HG03442 (cell line): ENCODE results near the gene HDAC4.

Experiments
- ATAC-seq: cut with Tn5 transposase; IDR thresholded peaks from one replicate; pipeline ENCODE4 v1.9.1; 2021; ENCODE audit warnings: mild to moderate bottlenecking, moderate library complexity; ENCODE audit not compliant: unreplicated experiment

The HDAC4 gene

DNA sequence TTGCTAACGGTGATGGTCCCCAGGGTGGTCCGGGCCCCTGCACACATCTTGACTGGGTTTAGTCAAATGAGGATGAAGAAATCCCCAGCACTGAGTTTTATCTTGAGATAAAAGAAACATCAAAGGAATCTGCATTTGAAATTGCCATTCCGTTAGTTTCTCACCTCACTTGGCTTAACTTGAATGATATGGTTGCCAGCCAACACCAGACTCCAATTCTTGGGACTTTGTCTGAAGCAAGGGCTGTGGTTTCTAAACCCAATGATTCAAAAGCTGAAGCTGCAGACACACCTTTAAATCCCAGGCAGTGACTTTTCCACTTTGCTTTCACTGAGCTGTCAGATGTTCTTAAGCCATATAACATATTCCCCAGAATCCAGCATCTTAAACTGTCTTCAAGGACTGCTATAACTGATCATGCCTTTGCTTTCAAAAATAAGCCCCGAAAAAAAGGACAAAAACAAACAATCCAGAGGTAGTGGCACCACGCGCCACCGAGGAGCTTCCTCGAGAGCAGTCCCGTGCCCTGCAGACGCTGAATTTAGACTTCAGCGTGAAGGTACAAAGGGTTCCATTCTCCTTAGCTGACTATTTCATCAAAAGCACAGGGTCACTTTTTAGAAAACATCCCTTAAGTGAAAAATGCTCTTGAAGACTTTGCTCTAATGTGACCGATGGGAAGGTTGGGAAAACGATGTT lies 189.3 kb downstream of the HDAC4 start:
- no peak for ATAC-seq

DNA sequence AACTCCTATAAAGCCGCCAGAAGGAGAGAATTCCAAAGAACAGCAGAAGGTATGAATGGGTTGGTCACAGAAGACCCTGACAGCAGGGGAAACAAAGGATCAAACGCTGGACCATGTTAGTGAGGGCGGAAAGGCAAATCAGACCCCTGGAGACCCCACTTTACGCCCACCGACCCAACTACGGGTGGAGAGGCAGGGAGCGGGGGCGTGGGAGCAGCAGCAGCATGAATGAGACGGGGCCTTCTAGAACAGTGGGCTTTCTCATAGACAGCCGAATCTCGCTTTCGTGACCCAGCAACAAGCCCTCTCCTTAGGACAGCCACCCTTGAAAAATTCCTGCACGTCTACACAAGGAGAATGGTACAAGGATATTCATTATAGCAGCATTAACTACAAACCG lies 191.0 kb downstream of the HDAC4 start:
- no peak for ATAC-seq

DNA sequence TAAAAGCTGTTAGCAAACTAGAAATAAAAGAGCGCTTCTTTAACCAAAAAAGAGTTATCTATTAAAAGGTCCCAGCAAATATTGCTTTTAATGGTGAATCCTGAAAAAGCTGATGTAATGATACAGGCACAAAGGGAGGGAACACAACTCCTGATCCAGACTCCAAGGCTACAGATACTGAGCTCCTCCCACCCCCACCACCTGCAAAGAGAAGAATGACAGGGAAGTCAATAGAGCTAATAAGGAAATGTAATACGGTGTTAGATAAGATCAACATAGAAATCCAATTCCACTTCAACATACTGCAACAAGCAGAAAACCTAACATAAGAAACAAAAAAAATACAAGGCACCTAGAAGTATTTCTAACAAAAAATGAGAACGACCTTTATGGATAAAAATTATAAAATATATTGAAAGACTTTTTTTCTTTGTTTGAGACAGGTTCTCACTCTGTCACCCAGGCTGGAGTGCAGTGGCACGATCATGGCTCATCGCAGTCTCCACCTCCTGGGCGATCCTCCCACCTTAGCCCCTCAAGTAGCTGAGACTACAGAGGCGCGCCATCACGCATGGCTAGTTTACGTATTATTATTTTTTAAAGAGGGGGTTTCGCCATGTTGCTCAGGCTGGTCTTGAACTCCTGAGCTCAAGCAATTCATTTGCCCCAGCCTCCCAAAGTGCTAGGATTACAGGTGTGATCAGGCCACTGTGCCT lies 192.2 kb downstream of the HDAC4 start:
- ATAC-seq, result no peak

DNA sequence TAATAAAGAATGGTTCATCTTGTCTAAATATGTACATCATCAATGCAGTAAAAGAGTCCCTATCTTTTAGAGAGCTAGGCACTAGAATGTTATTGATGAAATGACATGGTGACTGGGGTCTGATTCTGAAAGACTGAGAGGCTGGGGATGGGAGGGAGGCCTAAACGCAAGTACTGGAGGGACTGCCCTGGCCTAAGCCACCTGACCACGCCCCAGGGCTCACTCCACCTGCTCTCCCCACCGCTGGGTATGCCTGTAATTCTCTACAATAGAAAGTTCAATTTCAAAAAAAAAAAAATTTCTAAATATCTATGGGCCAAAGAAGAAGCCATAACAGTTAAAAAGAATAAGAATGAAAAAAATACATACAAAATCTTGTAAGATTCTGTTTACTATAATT lies 194.0 kb downstream of the HDAC4 start:
- ATAC-seq, result no peak

DNA sequence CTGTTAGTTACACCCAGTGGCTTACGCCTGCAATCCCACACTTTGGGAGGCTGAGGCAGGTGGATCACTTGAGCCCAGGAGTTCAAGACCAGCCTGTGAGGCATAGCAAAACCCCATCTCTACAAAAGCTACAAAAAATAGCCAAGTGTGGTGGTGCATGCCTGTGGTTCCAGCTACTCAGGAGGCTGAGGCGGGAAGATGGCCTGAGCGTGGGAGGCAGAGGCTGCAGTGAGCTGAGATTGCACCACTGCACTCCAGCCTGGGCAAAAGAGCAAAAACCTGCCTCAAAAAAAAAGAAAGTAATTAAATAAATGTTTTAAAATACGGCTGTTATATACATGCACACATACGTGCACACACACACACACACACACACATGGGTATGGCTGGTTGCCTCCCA lies 194.8 kb downstream of the HDAC4 start:
- ATAC-seq, result no peak

DNA sequence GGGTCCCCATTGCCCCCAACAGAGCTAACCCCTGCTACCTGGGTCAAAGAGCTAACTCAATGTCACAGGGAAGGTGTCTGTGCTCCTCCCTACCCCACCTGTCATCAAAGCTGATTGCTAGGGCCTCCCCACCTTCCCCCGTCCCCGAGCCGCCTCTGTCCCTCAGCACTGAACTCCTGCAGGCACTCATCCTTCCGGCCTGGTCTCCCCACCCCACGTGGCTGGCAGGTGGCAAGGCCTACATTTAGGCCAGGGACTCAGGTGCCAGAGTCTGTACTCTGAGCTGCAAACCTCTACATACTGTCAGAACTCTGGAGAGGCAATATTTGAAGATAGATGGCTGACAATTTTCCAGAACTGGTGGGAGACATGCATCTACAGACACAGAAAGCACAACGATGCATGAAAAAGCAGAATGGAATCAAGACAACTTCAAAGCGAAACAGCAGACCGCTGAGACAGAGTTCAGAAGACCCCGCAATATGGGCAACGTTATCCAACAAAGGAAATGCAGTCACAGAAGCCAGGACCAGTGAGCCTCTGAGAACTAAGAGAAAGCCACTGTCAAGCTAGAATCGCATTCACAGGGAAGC lies 195.8 kb downstream of the HDAC4 start:
- no peak for ATAC-seq

DNA sequence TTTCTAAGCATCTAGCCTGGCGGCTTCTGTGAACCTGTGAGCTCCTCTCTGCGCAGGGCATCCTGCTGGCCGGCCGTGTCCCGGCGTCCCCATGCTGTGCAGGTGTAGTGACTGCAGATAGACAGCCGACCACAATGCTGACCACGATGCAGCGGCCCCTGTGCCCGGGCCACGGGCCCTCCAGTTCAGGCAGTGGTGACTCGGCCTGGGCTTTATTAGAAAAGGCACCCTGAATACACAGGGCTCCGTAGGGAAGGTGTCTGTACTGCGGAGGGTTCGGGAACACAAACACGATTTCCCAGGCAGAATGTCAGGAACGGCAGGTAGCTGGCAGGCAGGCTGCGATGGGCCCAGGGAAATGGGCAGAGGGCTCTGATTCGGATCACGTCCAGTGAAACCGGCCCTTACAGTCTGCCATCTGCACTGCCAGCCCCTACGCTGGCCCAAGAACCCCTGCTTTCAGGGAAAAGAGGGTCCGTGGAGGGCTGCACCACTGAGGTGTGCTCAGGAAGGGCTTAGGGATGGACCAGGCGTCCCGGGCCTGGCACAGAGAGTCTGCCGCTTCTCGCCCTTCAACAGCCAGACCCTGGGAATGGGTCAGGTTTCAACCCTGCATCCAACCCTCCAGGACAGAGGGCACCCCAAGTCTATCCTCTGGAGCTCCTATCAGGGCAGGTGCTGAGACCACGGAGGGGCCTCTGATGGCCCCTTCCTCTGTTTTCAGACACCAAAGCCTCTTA lies 196.5 kb downstream of the HDAC4 start:
- ATAC-seq, result no peak

DNA sequence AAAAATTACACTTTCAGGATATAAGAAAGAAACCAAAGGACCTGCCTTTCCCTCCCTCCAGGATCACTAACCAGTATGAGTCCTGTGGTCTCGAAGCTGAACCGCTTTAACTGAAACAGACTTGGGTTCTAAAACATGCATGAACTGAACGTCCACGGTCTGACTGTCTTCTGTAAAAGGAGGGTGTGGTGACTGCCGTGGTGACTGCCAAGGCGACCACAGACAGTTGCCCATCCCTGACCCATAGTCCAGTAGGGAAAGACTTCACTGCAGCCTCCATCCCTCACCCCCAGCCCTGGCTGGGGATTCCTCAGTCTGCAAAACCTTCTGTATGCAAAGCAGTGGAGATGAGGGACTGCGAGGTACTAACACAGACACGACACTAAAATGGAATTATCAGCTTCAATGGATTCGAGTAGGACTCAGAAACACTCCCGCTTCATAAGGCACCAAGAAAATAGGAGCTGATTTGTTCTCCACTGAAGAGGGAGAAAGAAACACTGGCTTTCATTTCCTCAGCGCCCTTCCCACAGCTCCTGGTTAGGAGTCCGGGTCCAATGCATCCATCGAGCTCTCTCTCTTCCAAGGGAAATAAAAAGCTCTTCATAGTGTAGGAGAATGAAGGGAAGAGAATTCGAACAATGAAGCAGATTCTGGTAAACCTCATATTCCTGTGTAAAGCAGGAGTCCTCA lies 197.2 kb downstream of the HDAC4 start:
- ATAC-seq, result no peak

DNA sequence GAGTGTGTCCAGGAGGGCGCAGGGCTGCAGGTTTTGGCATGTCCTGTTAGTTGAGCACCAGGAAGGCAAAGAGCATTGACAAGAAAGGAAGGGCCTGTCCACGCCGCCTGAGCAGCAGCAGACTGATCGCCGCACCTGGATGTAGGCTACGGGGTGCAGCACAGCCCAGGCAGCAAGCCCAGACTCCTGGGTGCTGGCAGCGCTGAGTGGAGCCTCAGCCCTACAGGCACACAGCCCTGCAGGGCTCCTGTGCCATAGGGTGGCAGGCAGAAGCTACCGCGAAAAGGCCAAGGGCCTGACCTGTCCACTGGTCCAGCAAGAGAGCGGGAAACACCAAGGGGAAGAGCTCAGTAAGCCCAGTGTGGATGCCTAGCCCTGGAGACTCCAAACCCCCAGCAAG lies 198.0 kb downstream of the HDAC4 start:
- ATAC-seq, result no peak

DNA sequence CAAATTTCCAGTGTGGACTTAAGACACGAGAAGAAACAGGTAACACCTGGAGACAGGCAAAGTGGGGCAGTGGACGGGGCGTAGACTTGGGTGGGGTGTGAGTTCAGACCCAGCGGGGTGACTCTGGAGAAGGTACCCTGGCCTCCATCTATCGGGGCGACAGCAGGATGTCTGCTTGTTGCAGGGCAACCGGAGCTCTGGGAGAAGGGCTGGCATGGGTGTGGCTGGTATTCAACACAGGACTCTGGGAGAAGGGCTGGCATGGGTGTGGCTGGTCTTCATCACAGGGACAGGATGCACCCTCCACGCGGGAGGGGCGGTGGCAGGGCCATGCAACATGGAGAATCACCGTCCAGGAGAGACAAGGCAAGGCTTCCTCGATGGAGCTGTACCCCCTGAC lies 198.5 kb downstream of the HDAC4 start:
- ATAC-seq, result no peak

DNA sequence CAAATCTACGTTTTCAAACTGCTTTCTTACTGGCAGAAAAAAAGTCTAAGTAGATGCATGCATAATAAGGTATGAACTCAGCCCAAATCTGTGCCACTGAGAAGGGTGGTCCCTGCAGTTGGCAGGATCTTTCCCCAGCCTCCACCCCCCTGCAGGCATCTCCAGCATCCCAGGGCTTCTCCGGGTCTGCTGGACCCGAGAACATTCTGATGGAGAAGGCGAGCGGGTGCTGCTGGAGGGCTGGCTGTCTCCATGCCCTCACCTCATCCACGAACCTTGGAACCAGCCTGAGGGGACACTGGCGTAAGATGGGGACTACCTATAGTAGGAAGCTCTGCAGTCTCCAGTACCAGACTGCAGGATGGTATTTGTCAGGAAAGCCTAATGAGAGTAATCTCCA lies 198.9 kb downstream of the HDAC4 start:
- no peak for ATAC-seq

DNA sequence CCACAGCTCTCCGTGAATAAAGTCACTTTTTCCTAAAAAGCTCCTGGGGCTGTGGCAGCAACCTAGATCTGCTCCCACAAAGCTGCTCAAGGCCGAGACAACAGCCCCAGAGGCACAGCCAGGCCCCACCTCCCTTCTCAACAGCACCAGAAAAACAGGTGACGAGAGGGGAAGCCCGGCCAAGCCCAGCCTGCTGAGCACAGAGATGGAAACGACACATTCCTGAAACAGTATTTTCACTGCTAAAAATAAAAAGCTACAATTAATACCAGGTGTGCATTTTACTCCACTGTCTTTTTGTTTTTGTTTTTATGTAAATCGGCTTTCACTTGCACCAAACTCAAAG lies 199.3 kb downstream of the HDAC4 start:
- ATAC-seq, result no peak

DNA sequence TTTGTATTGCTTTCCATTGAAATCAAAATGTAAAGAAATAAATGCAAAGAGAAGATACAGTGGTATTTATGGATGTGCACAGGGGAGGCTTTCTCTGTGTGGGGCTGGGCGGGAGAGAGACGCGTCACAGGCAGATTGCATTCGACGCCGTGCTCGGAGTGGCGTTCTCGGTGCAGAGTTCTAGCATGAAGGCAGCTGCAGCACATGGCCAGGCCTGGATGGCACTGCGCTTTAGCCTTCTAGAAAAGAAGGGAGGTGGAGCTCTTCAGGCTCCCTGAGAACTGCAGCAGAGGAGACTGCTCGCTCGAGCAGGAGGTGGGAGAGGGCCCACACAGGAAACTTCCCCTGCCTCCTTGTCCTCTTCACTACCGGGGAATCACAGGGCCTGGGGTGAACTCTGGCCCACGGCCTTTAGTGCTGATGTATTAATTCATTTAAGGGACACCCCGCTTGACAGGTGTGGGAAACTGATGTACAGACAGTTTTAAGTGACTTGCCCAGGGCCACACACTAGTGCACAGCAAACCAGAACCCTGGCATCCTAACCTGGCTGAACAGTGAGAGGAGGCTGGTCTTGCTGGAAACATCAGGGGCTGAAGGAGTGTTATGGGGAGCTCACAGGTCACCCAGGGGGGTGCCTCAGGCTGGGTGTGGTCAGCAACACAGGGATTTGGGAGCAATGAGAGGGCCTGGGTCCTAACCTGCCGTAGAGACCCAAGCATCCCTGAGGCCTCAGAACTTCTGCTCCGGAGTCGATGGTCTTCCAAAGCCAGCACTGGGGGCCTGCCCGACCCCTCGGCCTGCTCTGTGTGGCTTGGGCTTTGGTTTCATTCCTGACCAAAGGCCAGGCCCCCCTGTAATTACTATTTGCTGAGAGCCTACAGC lies 199.9 kb downstream of the HDAC4 start:
- ATAC-seq, result no peak

DNA sequence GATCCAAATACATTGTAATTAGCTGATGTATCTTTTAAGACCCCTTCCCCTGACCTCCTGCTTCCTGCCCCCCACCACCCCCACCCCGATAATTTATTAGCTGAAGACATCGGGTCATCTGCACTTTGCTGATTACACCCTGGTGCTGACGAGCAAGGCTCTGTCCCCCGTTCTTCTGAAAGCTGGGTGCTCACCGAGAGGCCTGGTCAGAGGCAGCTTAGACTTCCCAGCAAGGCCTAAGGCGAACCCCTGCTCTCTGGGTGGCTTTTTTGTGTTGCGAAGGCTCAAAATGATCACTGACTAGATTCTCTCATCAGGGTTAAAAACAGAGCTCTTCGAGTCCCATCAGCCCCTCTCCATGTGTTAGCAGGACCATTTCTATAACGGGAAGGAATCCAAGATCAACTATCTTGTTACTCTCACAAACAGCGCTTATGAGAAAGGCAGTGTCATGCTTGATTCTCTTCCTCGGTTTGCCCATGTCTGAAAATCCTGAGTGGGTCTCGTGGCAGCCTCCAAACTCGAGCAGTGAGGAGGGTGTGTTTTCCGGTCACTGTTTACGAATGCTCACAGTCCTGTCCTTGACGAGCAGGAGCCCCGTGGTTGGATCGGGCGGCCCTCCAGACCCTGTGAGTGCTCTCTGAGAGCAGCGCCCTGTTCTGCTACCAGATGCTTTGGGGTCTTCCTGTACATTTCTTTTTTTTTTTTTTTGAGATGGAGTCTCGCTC lies 201.6 kb downstream of the HDAC4 start:
- no peak for ATAC-seq

DNA sequence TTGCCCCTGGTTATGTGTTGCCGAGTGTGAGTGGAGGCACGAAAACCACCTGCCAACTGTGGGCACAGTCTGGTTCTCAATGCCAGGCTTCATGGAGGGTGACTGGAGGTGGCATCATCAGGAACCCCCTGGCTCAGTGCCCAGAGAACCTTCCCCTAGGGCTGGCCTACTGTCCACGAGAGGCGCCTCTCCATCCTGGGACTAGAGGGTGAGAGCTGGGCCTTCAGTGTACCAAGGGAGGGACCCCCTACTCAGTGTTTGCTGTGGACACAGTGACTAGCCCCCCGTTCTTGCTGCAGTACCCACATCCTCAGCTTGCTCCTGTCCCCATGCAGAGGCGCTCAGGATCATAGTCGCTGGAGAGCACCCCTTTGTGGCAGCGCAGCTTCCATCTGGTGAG lies 202.6 kb downstream of the HDAC4 start:
- no peak for ATAC-seq

DNA sequence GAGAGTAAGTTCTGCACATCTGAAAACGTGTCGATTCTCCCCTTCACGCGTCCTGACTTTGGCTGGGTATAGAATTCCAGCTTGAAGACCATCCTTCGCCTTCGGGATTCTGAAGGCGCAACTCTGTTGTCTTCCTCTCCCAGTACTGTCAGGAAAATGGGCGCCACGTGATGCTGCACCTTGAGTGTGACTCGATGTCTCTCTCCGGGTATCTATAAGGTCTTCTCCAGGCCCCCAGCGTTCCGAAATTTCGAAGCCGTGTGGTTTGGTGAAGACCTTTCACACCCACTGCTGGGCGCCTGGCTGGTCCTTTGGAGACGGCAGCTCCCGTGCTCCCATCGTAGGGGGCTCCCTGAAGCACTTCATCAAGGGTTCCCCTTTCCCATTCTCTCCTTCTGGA lies 203.7 kb downstream of the HDAC4 start:
- no peak for ATAC-seq

DNA sequence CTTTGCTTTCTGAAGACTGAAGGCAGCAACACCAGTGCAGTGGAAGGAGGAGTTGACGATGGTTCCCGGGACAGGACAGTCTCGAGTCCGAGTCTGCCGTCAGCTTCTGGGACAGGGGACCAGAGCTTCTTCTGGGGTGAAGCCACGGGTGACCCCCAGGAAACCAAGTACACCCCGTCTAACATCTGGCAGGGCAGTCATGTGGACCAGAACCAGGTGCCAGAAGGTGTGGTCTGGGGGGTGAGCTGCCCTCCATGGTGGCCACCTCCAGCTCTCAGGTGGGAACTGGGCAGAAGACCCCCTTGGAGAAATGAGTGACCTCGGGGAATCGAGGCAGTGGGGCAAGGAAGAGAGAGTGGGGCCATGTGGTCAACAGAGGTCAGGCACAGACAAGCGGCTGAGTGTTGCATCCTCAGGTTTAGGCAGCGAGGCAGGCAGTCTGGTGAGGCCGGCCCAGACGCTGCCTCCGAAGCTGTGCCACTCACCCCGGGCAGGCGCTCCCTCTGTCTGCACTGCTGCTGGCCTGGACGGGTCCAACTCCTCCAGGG lies 204.3 kb downstream of the HDAC4 start:
- ATAC-seq, result no peak

DNA sequence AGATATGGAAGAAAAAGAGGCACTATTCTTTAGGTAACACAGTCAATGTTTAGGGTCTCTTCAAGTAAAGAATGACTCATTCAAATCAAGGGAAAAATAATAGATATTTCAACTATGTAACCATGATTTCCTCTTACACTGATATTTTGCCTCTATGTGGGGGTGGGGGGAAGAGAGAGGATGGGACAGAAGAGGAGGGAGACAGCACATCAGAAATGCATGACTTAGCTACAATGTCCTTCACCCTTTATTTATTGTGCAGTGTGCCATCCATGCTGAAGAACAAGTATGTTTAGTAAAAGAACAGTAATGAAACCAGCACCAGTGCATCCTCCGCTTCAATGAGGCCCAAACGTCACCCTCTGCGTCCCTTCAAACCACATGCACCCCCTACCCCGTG lies 204.8 kb downstream of the HDAC4 start:
- no peak for ATAC-seq

DNA sequence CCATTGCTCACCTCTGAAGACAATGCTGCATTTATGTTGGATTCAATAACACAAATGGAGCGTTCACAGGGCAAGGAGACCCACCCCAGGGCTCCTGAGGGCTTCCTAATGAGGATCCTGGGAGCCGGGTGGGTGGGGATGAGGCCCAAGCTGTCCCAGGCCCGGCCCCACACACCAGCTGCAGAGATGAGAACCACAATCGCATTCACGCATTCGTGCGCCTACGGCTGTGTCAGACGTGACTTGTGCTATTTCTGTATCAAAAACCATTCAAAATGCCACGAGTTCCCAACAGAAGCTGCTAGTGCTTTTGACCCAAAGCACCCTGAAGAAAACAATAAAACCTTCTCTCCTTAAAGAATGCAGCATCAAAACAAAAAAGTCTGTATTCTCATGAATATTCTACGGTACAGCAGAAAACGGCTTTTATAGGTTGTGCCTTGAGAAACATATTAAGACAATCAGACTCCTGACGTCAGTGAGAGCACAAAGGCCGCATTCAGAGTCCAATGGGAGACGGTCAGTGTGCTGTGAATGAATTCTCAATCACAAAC lies 205.4 kb downstream of the HDAC4 start:
- ATAC-seq, result no peak
